Keratinocyte (primary cell): Measurements from ENCODE around the gene KTN1.

Experiments
- EZH2 ChIP-seq: IDR thresholded peaks from one replicate; pipeline ENCODE4 v1.6.1; 2012; ENCODE audit warnings: inconsistent platforms, mild to moderate bottlenecking, low read length, moderate library complexity
- TF ChIP-seq, protein P1 (sequence below), 3 experiments: IDR thresholded peaks in 1 of 3; conservative IDR thresholded peaks in 1 of 3; optimal IDR thresholded peaks in 1 of 3; 2 replicates in 2 of 3; 3 replicates in 1 of 3; pipeline versions ENCODE3 to v1.5.1; 2011; ENCODE audit warnings: low read length in 3 of 3, mild to moderate bottlenecking in 3 of 3, moderate library complexity in 2 of 3, control low read depth in 1 of 3, inconsistent platforms in 1 of 3; ENCODE audit not compliant: insufficient read depth in 2 of 3; ENCODE audit errors: extremely low read depth in 1 of 3

DNA sequence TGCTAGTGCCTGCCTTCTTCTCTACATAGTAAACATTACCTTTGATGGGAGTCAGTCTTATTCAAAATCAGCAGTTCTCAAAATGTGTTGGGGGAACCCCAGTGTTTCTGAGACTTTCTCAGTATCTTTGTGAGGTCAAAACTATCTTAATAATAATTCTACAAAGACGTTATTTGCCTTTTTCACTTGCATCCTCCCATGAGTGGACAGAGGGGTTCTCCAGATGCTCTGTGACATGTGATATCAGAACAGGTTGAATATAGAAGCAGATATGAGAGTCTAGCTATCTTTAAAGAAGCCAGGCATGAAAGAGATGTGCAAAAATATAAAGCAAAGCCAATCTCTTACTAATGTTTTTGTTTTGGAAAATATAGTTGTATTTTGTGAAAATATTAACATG lies 144.7 kb downstream of the KTN1 start:
- TF ChIP-seq, protein P1, sequence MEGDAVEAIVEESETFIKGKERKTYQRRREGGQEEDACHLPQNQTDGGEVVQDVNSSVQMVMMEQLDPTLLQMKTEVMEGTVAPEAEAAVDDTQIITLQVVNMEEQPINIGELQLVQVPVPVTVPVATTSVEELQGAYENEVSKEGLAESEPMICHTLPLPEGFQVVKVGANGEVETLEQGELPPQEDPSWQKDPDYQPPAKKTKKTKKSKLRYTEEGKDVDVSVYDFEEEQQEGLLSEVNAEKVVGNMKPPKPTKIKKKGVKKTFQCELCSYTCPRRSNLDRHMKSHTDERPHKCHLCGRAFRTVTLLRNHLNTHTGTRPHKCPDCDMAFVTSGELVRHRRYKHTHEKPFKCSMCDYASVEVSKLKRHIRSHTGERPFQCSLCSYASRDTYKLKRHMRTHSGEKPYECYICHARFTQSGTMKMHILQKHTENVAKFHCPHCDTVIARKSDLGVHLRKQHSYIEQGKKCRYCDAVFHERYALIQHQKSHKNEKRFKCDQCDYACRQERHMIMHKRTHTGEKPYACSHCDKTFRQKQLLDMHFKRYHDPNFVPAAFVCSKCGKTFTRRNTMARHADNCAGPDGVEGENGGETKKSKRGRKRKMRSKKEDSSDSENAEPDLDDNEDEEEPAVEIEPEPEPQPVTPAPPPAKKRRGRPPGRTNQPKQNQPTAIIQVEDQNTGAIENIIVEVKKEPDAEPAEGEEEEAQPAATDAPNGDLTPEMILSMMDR (optimal IDR thresholded peaks at IDR 0.05 in 1 of 3, IDR thresholded peaks at IDR 0.05 in 1 of 3, conservative IDR thresholded peaks at IDR 0.05 in 1 of 3; ENCODE audit: extremely low read depth in 1 of 3, insufficient read depth in 2 of 3, low read length in 3 of 3) = no peak
- no peak for TF ChIP-seq EZH2
